RWPE2 (cell line): ENCODE results near the gene TTC13.

Source experiments
- ATAC-seq: fragments of 200-7000 bp; cut with Tn5 transposase; 3 replicates; pipeline ENCODE4 v1.9.1; 2021; ENCODE audit warnings: low read depth
- DNase-seq: peaks from one replicate; pipeline ENCODE4 v3.0.0-alpha.2; 2020; ENCODE audit warnings: low spot score
- H3K27ac ChIP-seq: fragments of 450-650 bp; 2 replicates; pipeline ENCODE4 v1.5.1; 2017; ENCODE audit warnings: mild to moderate bottlenecking; ENCODE audit not compliant: poor library complexity, severe bottlenecking
- H3K27me3 ChIP-seq: fragments of 250-450 bp; sonication (Bioruptor Pico); 2 replicates; pipeline ENCODE4 v1.5.1; 2021; ENCODE audit warnings: mild to moderate bottlenecking, moderate library complexity; ENCODE audit not compliant: insufficient read depth, poor library complexity, severe bottlenecking
- H3K36me3 ChIP-seq: fragments of 250-450 bp; sonication (Bioruptor Pico); 2 replicates; pipeline ENCODE4 v1.5.1; 2020; ENCODE audit warnings: low read depth, mild to moderate bottlenecking, moderate library complexity
- H3K4me1 ChIP-seq: fragments of 250-450 bp; sonication (Bioruptor Pico); 2 replicates; pipeline ENCODE4 v1.5.1; 2021; ENCODE audit warnings: mild to moderate bottlenecking, moderate library complexity; ENCODE audit not compliant: insufficient read depth, poor library complexity, severe bottlenecking
- H3K4me3 ChIP-seq: fragments of 250-450 bp; sonication (Bioruptor Pico); 2 replicates; pipeline ENCODE4 v1.5.1; 2021; ENCODE audit warnings: mild to moderate bottlenecking, moderate library complexity; ENCODE audit not compliant: severe bottlenecking
- H3K9me3 ChIP-seq: fragments of 250-450 bp; sonication (Bioruptor Pico); 2 replicates; pipeline ENCODE4 v1.5.1; 2021; ENCODE audit warnings: mild to moderate bottlenecking, moderate library complexity; ENCODE audit not compliant: severe bottlenecking
- TF ChIP-seq, protein P1 (sequence below): fragments of 450-650 bp; IDR thresholded peaks from one replicate; pipeline ENCODE4 v1.5.1; 2017; ENCODE audit warnings: mild to moderate bottlenecking, moderate library complexity; ENCODE audit not compliant: poor library complexity, severe bottlenecking

The TTC13 gene

DNA sequence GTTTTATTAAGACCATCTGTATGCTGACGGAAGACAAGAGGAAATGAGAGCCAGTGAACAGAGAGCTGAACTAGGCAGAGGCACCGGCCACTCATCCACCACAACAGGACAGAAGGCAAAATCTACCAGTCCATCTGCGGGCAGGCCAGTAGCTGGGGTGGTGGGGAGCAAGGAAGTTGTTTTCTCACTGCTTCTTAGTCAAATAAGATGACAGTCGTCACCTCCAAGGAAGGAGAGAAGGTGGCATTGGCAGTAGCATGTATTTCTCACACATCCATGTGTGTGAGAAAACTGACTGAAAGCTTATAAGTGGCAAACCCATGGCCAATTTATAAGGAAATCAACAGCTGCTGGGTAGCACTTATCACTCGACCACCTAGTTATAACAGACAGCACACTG, 8.2 kb downstream of the TTC13 start:
- H3K4me1 ChIP-seq, result no peaks in the 10 kb centered on the region
- ATAC-seq, result no peak
- H3K9me3 ChIP-seq, result no peaks in the 10 kb centered on the region
- no peak overlapping the region for H3K4me3 ChIP-seq
- TF ChIP-seq, protein P1, sequence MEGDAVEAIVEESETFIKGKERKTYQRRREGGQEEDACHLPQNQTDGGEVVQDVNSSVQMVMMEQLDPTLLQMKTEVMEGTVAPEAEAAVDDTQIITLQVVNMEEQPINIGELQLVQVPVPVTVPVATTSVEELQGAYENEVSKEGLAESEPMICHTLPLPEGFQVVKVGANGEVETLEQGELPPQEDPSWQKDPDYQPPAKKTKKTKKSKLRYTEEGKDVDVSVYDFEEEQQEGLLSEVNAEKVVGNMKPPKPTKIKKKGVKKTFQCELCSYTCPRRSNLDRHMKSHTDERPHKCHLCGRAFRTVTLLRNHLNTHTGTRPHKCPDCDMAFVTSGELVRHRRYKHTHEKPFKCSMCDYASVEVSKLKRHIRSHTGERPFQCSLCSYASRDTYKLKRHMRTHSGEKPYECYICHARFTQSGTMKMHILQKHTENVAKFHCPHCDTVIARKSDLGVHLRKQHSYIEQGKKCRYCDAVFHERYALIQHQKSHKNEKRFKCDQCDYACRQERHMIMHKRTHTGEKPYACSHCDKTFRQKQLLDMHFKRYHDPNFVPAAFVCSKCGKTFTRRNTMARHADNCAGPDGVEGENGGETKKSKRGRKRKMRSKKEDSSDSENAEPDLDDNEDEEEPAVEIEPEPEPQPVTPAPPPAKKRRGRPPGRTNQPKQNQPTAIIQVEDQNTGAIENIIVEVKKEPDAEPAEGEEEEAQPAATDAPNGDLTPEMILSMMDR, result no peak
- DNase-seq, result no peak
- no peak overlapping the region for H3K27ac ChIP-seq
- no peaks in the 10 kb centered on the region for H3K27me3 ChIP-seq
- H3K36me3 ChIP-seq, result no peaks in the 10 kb centered on the region

DNA sequence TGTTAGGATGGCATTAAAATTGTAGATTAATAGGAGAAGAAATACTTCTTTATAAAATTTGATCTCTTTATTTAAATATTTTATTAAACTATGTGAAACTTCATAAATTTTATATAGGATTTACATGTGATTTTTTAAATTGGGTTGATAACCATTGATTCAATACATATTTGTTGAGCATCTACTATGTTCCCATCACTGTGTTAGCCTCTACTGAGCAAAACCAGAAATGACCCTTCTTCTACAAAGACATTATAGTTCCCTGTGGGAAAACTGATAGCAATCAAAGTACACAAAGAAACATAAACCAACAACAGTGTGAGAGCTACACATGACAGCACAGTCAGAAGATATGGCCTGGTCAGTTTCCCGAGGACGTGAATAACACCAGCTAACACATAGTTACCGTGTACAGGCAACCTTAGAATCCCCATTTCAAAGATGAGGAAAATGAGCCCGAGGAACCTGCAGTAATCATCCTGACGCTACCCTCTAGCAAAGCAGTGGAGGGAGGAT, 12.2 kb downstream of the TTC13 start:
- no peaks in the 10 kb centered on the region for H3K9me3 ChIP-seq
- DNase-seq (no peak), ATAC-seq (no peak)
- H3K36me3 ChIP-seq, result no peaks in the 10 kb centered on the region
- H3K27ac ChIP-seq, result no peak overlapping the region
- TF ChIP-seq, protein P1, result no peak
- H3K27me3 ChIP-seq, result no peaks in the 10 kb centered on the region
- no peaks in the 10 kb centered on the region for H3K4me1 ChIP-seq
- no peak overlapping the region for H3K4me3 ChIP-seq

DNA sequence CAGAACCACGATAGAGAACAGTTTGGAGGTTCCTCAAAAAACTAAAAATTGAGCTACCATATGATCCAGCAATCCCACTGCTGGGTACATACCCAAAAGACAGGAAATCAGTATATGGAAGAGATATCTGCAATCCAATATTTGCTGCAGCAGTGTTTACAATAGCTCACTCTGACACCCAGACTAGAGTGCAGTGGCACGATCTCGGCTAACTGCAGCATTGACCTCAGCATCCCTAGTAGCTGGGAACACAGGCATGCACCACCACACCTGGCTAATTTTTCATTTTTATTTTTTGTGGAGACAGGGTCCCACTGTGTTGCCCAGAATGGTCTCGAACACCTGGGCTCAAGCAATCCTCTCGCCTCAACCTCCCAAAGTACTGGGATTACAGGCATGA, 13.1 kb downstream of the TTC13 start:
- Histone ChIP-seq H3K36me3 (no peaks in the 10 kb centered on the region), H3K27me3 (no peaks in the 10 kb centered on the region), H3K4me1 (no peaks in the 10 kb centered on the region), H3K27ac (no peak overlapping the region), H3K9me3 (no peaks in the 10 kb centered on the region), H3K4me3 (no peak overlapping the region)
- TF ChIP-seq, protein P1, result no peak
- ATAC-seq, result no peak
- no peak for DNase-seq

DNA sequence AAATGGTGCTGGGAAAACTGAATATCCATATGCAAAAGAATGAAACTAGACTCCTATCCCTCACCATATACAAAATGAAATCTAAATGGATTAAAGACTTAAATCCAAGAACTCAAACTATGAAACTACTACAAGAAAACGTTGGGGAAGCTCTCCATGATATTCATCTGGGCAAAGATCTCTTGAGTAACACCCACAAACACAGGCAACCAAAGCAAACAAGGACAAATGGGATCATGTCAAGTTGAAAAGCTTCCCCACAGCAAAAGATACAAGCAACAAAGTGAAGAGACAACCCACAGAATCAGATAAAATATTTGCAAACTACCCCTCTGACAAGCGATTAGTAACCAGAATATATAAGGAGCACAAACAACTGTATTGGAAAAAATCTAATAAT, 13.8 kb downstream of the TTC13 start:
- DNase-seq (no peak), ATAC-seq (no peak)
- TF ChIP-seq, protein P1, result no peak
- H3K9me3 ChIP-seq, result no peaks in the 10 kb centered on the region
- H3K4me3 ChIP-seq, result no peak overlapping the region
- H3K27ac ChIP-seq, result no peak overlapping the region
- H3K36me3 ChIP-seq, result no peaks in the 10 kb centered on the region
- no peaks in the 10 kb centered on the region for H3K27me3 ChIP-seq
- H3K4me1 ChIP-seq, result no peaks in the 10 kb centered on the region

DNA sequence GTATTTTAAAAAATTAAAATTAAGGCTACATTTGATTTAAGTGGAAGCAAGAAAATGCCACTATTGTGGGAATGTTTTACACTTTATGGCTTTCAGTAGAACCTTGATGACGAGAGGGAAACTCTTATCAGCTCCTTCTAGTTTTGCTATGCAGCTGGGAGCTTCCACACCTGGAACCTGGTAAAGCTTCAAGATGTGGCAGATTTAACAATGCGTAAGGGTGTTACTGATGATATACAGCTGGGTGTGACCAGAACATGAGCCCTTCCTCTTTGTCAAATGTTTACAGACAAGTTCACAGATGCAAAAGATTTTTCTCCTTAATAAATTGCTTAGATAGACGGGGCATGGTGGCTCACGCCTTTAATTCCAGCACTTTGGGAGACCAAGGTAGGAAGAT, 20.3 kb downstream of the TTC13 start:
- H3K9me3 ChIP-seq, result no peaks in the 10 kb centered on the region
- H3K27me3 ChIP-seq, result no peaks in the 10 kb centered on the region
- ATAC-seq, result no peak
- no peak overlapping the region for H3K4me3 ChIP-seq
- TF ChIP-seq, protein P1, result no peak
- DNase-seq, result no peak
- H3K36me3 ChIP-seq, result peaks cover 6% of the 10 kb centered on the region; the same call in 1 of the 2 replicates
- no peak overlapping the region for H3K27ac ChIP-seq
- H3K4me1 ChIP-seq, result no peaks in the 10 kb centered on the region
